IPS-NIHi7 (cell line): Measurements from ENCODE around the gene ZHX3.
A peak's percentile ranks its signal among the peaks of the same experiment; 100 is the strongest.

ENCODE experiments used
- DNase-seq: peaks from one replicate; pipeline ENCODE4 v3.0.0; 2012; ENCODE audit warnings: mixed read lengths; ENCODE audit errors: extremely low spot score

Gene ZHX3

DNA sequence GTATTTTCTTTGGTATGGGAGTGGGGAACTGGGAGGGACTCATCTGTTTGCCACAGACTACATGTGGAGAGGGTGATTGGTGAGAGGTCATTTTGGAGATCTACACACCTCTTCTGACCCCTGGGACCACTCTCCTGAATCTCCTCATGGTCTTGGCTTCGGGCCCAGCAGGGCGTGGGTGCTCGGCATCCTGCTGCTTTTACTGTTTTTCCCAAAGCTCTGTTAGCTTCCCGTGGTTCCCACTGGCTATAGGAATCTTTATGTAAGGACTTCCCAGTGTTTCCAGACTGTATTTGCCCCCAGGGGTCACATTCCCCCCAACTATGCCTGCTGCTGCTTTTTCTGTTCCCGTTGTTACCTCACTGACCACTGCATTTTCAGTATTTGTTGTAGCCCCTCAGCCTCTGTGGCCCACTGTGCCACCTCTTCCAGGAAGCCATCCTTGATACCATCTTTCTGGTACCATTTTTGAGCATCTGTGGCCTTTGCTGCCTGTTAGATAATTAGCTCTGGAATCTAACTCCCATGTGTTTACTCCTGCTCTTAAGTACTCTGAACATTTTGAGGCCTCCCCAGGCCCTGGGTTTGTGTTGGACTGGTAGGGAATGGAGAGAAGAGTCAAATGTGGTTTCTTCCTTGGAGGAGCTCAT is 165.3 kb downstream of the ZHX3 start:
- DNase-seq: no peak

DNA sequence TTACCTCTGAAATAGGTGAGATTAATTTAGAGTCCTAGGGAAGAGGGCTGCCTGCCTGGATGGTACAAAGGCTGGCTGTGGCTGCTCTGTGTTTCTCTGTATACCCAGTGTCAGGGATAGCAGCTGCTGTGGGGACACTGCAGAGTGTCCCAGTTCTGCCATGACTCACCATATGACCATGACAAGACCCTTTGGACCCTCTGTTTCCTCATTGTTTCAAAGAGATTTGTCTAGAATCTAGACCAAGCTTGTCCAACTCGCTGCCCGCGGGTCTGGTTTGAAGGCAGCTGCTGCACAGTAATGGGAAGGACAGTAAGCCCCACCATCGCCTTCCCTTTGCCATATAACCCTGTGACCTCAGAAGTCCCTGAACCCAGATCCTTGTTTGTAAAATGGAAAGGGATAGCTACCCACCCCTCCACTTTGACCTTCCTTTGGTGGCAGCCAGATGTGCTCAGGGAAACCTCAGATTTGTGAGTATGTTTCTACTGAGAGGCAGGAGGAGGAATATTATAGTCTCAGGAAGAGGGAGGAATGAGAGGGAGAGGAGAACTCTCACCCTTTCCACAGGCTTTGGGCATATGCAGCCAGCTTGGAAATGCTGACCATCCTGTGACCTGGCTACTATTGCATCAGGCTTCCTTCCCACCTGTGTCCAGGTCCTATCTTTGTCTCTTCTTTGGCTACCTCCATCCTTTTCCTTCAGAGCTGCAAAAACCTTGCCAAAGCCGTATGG is 166.2 kb downstream of the ZHX3 start:
- no peak for DNase-seq

GRCh38 chr20:41150664-41151063 is 166.9 kb downstream of the ZHX3 start:
- no peak for DNase-seq

DNA sequence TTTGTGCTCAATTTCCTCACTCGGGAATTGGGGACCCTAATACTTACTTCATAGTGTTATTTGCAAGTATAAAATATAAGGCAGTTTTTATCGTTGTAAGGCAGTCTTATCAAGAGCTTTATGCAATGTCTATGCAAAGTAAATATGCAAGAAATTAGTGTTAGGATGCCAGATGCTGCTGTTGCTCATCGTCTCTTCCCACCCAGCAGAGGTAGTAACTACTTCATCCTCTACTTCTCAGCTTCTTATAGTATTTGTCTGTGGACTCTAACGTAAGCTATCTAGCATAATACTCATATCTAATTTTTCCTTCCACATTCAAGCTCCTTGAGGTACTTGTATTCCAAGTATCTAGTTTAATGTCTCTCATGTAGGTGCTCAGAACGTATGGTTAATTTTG is 168.6 kb downstream of the ZHX3 start:
- DNase-seq: no peak

DNA sequence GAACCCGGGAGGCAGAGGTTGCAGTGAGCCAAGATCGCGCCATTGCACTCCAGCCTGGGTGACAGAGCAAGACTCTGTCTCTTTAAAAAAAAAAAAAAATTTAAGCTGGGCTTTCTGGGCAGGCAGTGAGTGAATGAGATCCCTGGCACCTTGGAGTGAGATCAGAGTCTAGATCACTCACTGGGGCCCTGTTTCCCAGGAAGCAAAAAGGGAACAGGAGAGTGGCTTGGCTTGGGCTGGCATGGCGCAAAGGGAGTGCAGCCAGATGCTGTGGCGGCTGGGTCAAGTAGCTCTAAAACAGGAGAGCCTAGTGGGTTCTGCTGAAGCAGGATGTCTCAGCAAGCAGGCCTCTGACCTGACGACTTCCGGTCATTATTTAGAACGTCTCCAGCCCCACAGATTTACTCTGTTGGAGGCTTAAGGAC is 169.8 kb downstream of the ZHX3 start:
- no peak for DNase-seq

DNA sequence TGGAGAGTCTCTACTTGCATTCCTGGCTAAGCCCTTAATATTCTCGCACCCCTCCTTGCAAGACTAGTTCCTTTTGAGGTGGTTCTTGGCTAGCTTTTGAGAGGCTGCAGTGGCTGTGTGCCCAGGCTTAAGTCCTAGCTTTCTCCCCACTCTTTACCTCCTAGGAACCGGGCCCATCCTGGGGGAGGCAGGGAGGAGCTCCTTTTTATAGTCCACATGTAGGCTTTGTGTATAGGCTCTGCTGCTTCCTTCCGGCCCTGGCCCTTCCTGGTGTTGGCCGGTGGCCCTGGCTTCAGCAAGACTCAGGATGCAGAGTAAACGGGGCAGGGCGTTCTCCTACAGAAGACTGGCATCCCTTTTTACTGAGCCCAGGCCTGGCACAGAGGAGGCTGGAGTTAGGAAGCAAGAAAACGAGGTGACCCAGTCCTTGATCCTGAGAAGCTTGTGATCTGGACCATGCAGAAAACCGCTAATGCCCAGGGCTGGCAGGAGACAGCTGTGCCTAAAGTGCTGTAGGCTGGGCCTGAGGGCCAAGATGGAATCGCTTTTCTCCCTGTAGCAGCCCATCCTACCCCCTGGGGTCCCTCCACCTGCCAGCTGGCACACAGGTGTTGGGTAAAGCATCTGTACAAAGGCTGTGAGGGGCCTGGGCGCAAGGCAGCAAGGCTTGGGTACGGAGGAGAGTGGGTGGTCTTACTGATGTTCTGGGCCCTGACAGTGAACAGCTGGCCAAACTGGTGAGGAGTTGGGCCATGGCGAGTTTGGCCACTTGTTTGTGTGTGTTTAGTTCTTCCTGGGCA is 171.5 kb downstream of the ZHX3 start:
- no peak for DNase-seq

GRCh38 chr20:41145317-41145716 is 172.2 kb downstream of the ZHX3 start:
- DNase-seq: no peak

GRCh38 chr20:41143354-41143753 is 174.2 kb downstream of the ZHX3 start:
- no peak for DNase-seq

GRCh38 chr20:41142919-41143318 is 174.6 kb downstream of the ZHX3 start:
- DNase-seq: no peak

- DNase-seq: no peak
Observed at GRCh38 chr20:41142245-41142644, 175.3 kb downstream of the ZHX3 start.

DNA sequence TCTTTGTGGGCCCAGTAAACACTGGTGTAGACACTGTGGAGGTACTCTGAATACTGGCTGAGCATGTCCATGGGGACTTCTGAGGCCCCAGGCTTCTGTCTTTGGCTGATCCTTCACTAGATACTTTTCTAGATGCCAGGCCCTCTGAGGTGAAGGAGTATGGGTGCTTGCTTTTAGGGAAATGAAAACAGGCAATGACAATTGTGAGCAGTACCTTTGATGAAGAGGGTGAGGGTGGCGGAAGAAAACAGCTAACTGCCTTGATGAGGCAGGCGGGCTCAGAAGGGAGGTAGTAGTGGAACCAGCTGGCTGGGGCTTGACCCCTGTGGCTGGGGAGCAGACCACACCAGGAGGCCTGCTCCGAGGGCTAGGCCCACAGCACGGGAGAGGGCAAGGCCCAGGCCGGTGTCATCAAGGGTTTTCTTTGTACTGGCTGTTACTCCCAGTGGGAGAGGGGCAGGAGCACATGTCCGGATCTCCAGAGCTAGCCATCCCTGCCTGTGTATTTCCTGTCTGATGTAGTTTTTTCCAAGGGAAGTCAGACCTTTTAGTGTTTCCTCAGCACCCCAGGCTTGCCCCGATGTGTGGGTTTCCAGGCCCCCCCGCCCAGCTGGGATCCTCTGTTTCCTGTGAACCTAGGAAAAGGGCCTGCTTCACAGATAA is 176.2 kb downstream of the ZHX3 start:
- no peak for DNase-seq

DNA sequence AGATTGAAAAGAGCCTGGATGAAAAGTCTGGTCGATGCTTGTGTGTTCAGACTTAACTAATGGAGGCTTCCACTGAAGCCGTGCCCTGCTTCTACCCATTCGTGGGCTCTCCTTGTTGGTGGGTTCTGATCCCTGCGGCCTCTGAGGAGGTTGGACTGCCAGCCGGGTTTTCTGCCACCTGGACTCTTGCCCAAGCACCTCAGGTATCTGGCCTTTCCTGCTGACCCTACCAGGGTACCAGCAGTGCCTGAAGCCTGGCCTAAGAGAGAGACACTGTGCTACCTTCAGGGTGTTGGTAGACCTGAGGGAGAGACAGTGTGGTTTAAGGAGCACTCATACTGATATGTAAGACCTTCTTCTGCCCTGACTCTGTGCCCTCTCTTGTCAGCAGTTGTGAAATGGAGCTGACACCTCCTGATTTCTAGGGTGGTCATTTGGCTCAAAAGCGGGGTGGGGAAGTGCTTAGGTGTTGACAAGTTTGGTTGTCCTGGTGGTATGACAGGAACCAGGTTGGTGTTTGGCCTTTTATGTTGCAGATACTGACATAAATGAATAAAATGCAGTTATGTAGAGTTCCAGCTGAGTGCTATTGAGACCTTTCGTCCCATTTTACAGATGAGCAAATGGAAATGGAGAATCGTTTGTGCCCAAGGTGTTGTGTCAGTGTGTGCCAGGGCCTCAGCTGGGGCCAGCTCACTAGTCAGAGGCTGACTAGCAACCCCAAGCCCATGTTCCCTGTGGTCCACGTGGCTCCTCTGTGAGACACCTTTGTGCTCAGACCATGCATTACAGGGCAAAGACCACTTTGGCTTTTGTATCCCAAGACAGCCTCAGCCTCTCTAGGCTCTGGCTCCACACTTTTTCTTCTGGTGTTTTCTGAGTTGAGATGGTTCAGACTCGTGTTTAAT is 177.1 kb downstream of the ZHX3 start:
- no peak for DNase-seq

GRCh38 chr20:41139227-41140093 is 178.1 kb downstream of the ZHX3 start:
- DNase-seq: no peak

GRCh38 chr20:41138475-41139226 is 178.9 kb downstream of the ZHX3 start:
- DNase-seq: no peak

GRCh38 chr20:41137614-41138474 is 179.7 kb downstream of the ZHX3 start:
- DNase-seq: peak; percentile 90

GRCh38 chr20:41136680-41137613 is 180.6 kb downstream of the ZHX3 start, which contains the start of gene PLCG1:
Gene PLCG1, plus strand, starts transcription at chr20:41137543. Its CDS starts 99 bp downstream, at chr20:41137642.
- peak; percentile 97 for DNase-seq
